ENCODE results near the gene SLC15A4. TPM values are rescaled to one million over a fixed set of nuclear protein-coding genes. Genes with fewer than 3 reads are reported as not detected.

The SLC15A4 gene
- total RNA-seq, 1 donor from 2014 or later: 35.0 TPM

DNA sequence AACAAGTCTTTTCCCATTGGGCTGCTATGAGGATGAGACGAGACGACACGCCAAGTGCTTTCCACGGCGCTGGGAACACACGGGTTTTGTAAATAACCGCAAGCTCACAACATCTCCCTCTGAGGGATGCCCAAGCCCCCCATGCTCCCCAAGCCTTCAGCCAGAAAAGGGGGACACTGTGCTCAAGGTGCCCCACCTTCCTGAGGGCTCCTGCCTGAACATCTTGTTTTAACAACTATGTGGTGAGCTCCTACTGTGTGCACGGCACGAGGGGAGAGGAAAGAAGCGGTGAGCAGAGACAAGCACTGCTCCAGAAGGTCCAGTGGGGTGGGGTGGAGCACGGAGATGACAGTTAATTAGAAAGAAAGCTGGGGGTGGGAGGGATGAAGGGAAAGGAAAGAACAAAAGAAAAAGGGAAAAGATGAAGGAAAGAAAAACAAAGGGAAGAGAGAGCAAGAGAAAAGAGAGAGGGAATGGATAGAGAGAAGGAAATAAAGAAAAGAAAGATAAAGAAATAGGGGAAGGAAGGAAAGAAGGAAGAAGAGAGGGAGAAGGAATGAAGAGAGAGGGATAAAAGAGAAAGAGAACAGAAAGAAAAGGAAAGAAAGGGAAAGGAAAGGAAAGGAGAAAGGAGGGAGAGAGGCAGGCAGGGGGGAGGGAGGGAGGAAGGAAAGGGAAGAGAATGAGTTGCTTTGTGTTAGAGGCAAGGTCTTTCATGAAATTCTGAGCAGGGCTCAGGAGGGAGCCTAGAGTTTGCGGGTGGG, 56.8 kb downstream of the SLC15A4 start:
- H3K4me3 ChIP-seq (ENCODE audit: low read length in 3 of 3): no peak overlapping the region
- no peaks in the 10 kb centered on the region for H3K36me3 ChIP-seq (ENCODE audit: control insufficient read depth in 3 of 3, insufficient read depth in 3 of 3, low read length in 3 of 3)
- no peaks in the 10 kb centered on the region for H3K9me3 ChIP-seq (ENCODE audit: control insufficient read depth in 3 of 3, low read length in 3 of 3)
- H3K4me1 ChIP-seq (ENCODE audit: control insufficient read depth in 3 of 3, insufficient read depth in 3 of 3, low read length in 3 of 3): no peaks in the 10 kb centered on the region
- no peak overlapping the region for H3K27ac ChIP-seq (ENCODE audit: low read depth, low read length)
- no peak overlapping the region for H3K9ac ChIP-seq (ENCODE audit: low read depth in 1 of 3, low read length in 3 of 3)
- H3K27me3 ChIP-seq (ENCODE audit: control insufficient read depth in 3 of 3, insufficient read depth in 3 of 3, low read length in 3 of 3): peaks cover 21 to 47% (median 41%) of the 10 kb centered on the region in 3 donors

DNA sequence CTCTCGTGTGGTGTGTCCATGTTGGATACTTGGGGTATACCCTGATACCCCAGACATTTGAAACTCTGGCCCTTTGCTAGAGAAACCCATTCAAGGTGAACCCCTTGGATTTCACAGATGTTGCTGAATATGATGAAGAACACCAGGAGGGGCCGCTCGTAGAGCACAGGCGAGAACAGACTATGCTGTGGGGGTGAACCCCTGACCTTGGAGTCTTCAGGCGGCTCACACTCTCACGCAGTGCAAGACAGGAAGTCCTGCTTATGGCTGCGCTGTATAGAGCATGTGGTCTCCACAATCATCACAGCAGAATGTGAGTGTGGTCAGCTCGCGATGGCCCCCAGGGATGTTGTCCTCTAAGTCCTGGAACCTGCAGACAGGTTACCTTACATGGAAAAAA, 60.4 kb downstream of the SLC15A4 start:
- peaks cover 21 to 48% (median 43%) of the 10 kb centered on the region in 3 donors for H3K27me3 ChIP-seq (ENCODE audit: control insufficient read depth in 3 of 3, insufficient read depth in 3 of 3, low read length in 3 of 3)
- no peak overlapping the region for H3K9ac ChIP-seq (ENCODE audit: low read depth in 1 of 3, low read length in 3 of 3)
- H3K27ac ChIP-seq (ENCODE audit: low read depth, low read length): no peak overlapping the region
- H3K9me3 ChIP-seq (ENCODE audit: control insufficient read depth in 3 of 3, low read length in 3 of 3): no peaks in the 10 kb centered on the region
- no peak overlapping the region for H3K4me3 ChIP-seq (ENCODE audit: low read length in 3 of 3)
- no peaks in the 10 kb centered on the region for H3K4me1 ChIP-seq (ENCODE audit: control insufficient read depth in 3 of 3, insufficient read depth in 3 of 3, low read length in 3 of 3)
- H3K36me3 ChIP-seq (ENCODE audit: control insufficient read depth in 3 of 3, insufficient read depth in 3 of 3, low read length in 3 of 3): no peaks in the 10 kb centered on the region

DNA sequence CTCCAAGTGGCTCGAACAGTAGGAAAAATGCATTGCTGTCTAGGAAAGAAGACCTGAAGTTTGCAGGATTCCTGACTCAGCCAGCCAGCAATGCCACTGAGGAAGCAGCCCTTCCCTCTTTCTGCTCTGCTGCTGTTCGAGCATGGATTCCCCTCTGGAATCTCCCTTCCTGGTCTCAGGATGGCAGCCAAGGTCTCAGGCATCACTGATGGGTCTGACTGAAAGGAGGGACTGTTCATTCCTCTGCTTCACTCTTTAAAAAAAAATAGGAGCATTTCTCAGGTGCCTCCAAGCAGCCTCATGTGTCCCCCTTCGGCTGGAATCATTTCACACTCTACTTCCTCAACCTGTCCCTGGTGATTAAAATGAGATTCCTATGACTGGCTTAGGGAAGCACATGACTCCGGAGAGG, 62.4 kb downstream of the SLC15A4 start:
- Histone ChIP-seq H3K27ac (ENCODE audit: low read depth, low read length) (no peak overlapping the region), H3K9ac (ENCODE audit: low read depth in 1 of 3, low read length in 3 of 3) (no peak overlapping the region), H3K36me3 (ENCODE audit: control insufficient read depth in 3 of 3, insufficient read depth in 3 of 3, low read length in 3 of 3) (no peaks in the 10 kb centered on the region), H3K4me3 (ENCODE audit: low read length in 3 of 3) (no peak overlapping the region), H3K9me3 (ENCODE audit: control insufficient read depth in 3 of 3, low read length in 3 of 3) (peaks cover 0 to 2% (median 0%) of the 10 kb centered on the region in 3 donors), H3K27me3 (ENCODE audit: control insufficient read depth in 3 of 3, insufficient read depth in 3 of 3, low read length in 3 of 3) (peaks cover 16 to 34% (median 30%) of the 10 kb centered on the region in 3 donors), H3K4me1 (ENCODE audit: control insufficient read depth in 3 of 3, insufficient read depth in 3 of 3, low read length in 3 of 3) (no peaks in the 10 kb centered on the region)

DNA sequence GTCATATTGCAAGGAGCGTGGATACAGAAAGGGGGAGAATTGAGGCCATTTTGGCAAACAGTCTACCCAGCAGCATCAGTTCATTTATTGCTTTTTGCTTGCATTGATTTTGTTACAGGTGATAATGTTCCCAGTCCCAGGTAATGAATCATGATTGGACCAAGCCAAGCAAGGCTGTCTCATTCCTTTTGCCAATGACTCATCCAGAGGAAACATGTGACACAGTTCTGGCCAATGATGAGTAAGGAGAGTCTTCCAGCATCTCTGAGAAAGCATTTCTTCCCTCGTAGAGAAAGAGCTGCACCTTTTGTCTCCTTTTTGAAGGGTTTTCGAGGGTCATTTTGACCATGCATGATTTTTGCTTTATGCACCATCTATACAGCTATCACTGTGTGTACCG, 68.2 kb downstream of the SLC15A4 start:
- H3K36me3 ChIP-seq (ENCODE audit: control insufficient read depth in 3 of 3, insufficient read depth in 3 of 3, low read length in 3 of 3): no peaks in the 10 kb centered on the region
- H3K9me3 ChIP-seq (ENCODE audit: control insufficient read depth in 3 of 3, low read length in 3 of 3): peaks cover 0 to 2% (median 0%) of the 10 kb centered on the region in 3 donors
- no peak overlapping the region for H3K9ac ChIP-seq (ENCODE audit: low read depth in 1 of 3, low read length in 3 of 3)
- no peaks in the 10 kb centered on the region for H3K4me1 ChIP-seq (ENCODE audit: control insufficient read depth in 3 of 3, insufficient read depth in 3 of 3, low read length in 3 of 3)
- H3K27me3 ChIP-seq (ENCODE audit: control insufficient read depth in 3 of 3, insufficient read depth in 3 of 3, low read length in 3 of 3): peaks cover 0 to 8% (median 0%) of the 10 kb centered on the region in 3 donors
- H3K27ac ChIP-seq (ENCODE audit: low read depth, low read length): no peak overlapping the region
- no peak overlapping the region for H3K4me3 ChIP-seq (ENCODE audit: low read length in 3 of 3)

DNA sequence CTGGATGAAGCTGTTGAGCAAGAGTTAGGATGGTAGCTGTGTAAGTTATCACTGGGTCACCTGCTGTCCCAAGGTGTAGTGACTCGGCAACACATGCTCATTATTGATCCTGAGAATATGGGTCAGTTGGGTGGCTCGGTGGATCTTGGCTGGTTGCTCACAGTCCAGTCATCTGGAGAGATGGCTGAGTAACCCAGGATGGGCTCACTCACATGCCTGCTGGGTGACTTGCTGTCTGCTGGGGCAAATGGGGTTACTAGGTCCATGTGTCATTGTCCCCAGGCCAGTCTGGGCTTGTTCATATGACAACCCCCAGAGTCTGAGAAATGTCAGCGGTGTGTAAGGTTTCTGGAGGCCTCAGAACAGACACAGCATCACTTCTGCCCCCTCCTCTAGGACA, 69.5 kb downstream of the SLC15A4 start:
- Histone ChIP-seq H3K27me3 (ENCODE audit: control insufficient read depth in 3 of 3, insufficient read depth in 3 of 3, low read length in 3 of 3) (no peaks in the 10 kb centered on the region), H3K27ac (ENCODE audit: low read depth, low read length) (no peak overlapping the region), H3K4me1 (ENCODE audit: control insufficient read depth in 3 of 3, insufficient read depth in 3 of 3, low read length in 3 of 3) (no peaks in the 10 kb centered on the region), H3K9ac (ENCODE audit: low read depth in 1 of 3, low read length in 3 of 3) (no peak overlapping the region), H3K36me3 (ENCODE audit: control insufficient read depth in 3 of 3, insufficient read depth in 3 of 3, low read length in 3 of 3) (no peaks in the 10 kb centered on the region), H3K9me3 (ENCODE audit: control insufficient read depth in 3 of 3, low read length in 3 of 3) (peaks cover 0 to 2% (median 0%) of the 10 kb centered on the region in 3 donors), H3K4me3 (ENCODE audit: low read length in 3 of 3) (no peak overlapping the region)

DNA sequence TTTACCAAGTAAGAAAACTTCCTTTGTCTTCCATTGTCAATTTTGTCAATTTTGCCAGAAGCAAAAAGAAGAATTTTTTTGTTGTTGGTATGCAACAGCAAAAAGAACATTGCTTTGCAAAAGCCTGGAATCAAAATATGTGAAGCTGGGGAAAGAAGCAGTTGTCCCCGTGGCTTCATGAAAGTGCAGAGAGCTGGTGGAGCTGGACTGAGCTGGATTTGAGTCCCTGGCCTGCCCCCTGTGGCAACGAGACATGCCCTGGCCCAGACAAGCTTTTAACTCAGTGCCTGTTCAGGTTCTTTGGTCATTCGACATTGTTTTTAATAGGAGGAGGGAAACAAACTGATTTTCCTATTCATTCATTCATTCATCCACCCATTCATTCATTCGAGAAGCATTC, 70.3 kb downstream of the SLC15A4 start:
- H3K27me3 ChIP-seq (ENCODE audit: control insufficient read depth in 3 of 3, insufficient read depth in 3 of 3, low read length in 3 of 3): no peaks in the 10 kb centered on the region
- H3K9ac ChIP-seq (ENCODE audit: low read depth in 1 of 3, low read length in 3 of 3): no peak overlapping the region
- no peak overlapping the region for H3K27ac ChIP-seq (ENCODE audit: low read depth, low read length)
- no peaks in the 10 kb centered on the region for H3K36me3 ChIP-seq (ENCODE audit: control insufficient read depth in 3 of 3, insufficient read depth in 3 of 3, low read length in 3 of 3)
- peaks cover 0 to 2% (median 0%) of the 10 kb centered on the region in 3 donors for H3K9me3 ChIP-seq (ENCODE audit: control insufficient read depth in 3 of 3, low read length in 3 of 3)
- no peak overlapping the region for H3K4me3 ChIP-seq (ENCODE audit: low read length in 3 of 3)
- no peaks in the 10 kb centered on the region for H3K4me1 ChIP-seq (ENCODE audit: control insufficient read depth in 3 of 3, insufficient read depth in 3 of 3, low read length in 3 of 3)

DNA sequence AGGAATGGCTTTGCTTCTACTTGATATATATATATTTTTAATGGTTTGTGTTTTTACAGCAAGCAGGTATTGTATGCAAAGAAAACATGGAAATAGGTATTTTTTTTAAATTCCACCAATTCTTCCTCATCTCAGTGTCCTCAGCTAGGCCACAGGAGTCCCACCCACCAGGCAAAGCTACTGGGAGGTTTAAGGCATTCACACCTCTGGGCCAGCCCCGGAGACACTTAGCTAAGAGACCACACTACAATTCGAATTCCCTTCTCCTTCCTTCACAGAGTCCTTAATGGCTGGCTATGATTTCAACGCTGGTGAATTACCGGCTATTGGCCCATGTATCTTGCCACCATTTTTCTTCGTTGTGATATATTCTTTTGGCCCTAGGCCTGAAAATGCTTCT, 71.4 kb downstream of the SLC15A4 start:
- no peaks in the 10 kb centered on the region for H3K4me1 ChIP-seq (ENCODE audit: control insufficient read depth in 3 of 3, insufficient read depth in 3 of 3, low read length in 3 of 3)
- H3K4me3 ChIP-seq (ENCODE audit: low read length in 3 of 3): no peak overlapping the region
- no peak overlapping the region for H3K27ac ChIP-seq (ENCODE audit: low read depth, low read length)
- no peaks in the 10 kb centered on the region for H3K27me3 ChIP-seq (ENCODE audit: control insufficient read depth in 3 of 3, insufficient read depth in 3 of 3, low read length in 3 of 3)
- H3K36me3 ChIP-seq (ENCODE audit: control insufficient read depth in 3 of 3, insufficient read depth in 3 of 3, low read length in 3 of 3): no peaks in the 10 kb centered on the region
- peaks cover 0 to 2% (median 0%) of the 10 kb centered on the region in 3 donors for H3K9me3 ChIP-seq (ENCODE audit: control insufficient read depth in 3 of 3, low read length in 3 of 3)
- no peak overlapping the region for H3K9ac ChIP-seq (ENCODE audit: low read depth in 1 of 3, low read length in 3 of 3)

DNA sequence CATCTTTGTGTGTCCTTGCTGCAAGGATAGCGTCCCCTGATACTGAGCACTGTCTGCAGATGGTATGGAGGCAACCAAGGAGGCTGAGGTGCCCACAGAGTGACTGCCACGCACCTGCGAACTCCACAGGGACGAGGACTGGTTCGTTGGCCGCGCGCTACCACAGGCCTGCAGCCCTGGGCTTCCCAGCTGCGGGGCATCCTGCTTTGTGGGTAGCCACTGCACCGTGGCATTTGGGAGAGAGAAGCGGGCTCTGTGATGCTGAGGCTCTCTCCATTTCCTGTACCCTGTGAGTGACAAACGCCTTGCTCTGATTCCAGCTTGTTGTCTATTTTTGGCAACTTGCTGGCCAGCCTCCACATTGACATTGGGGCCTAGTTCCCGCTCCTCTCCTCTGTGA, 76.3 kb downstream of the SLC15A4 start:
- Histone ChIP-seq H3K4me3 (ENCODE audit: low read length in 3 of 3) (no peak overlapping the region), H3K36me3 (ENCODE audit: control insufficient read depth in 3 of 3, insufficient read depth in 3 of 3, low read length in 3 of 3) (no peaks in the 10 kb centered on the region), H3K27me3 (ENCODE audit: control insufficient read depth in 3 of 3, insufficient read depth in 3 of 3, low read length in 3 of 3) (peaks cover 0 to 9% (median 0%) of the 10 kb centered on the region in 3 donors), H3K9ac (ENCODE audit: low read depth in 1 of 3, low read length in 3 of 3) (no peak overlapping the region), H3K4me1 (ENCODE audit: control insufficient read depth in 3 of 3, insufficient read depth in 3 of 3, low read length in 3 of 3) (no peaks in the 10 kb centered on the region), H3K9me3 (ENCODE audit: control insufficient read depth in 3 of 3, low read length in 3 of 3) (no peaks in the 10 kb centered on the region), H3K27ac (ENCODE audit: low read depth, low read length) (no peak overlapping the region)

DNA sequence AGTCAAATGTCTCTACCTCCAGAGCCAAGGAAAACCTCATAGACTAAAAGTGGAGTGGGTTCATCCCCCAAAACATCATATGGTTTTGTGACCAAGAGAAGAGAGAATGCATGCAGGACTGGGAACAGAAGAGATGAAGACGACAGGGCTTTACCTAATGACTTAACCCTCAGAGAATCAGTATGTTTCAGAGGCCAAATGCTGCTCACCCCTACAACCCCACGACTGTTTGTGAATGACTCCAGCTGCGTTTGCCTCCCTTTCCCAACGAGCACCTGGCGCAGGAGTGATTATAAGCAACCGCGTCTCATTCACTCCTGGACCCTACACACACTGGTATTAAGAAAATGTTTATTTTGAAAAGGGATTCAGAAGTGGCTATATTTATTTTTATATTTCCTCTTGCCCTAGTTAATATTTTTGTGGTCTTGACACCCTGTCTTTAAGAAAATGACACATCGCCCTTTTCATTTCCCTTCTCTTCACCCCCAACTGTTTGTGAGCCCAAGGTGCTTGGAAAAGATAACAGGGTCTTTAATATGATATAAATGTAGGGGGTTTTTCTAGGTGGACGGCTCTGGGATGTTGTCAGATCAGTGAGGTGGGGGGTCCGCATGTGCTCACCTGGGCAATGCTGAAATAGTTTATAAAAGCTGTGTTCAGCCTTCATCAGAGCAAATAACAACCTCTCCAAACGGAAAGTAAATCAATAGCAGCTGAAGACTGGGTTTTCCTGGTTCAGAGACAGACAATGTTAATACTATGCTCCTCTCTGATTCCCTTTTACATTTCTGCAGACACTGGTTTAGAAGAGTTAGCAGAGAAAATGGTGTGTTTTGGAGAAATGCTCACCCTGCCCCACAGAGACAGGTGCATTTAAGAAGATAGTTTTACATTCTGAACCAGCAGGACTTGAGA, 77.7 kb downstream of the SLC15A4 start:
- H3K27me3 ChIP-seq (ENCODE audit: control insufficient read depth in 3 of 3, insufficient read depth in 3 of 3, low read length in 3 of 3): peaks cover 0 to 10% (median 0%) of the 10 kb centered on the region in 3 donors
- H3K4me1 ChIP-seq (ENCODE audit: control insufficient read depth in 3 of 3, insufficient read depth in 3 of 3, low read length in 3 of 3): no peaks in the 10 kb centered on the region
- H3K9me3 ChIP-seq (ENCODE audit: control insufficient read depth in 3 of 3, low read length in 3 of 3): no peaks in the 10 kb centered on the region
- H3K4me3 ChIP-seq (ENCODE audit: low read length in 3 of 3): no peak overlapping the region
- no peaks in the 10 kb centered on the region for H3K36me3 ChIP-seq (ENCODE audit: control insufficient read depth in 3 of 3, insufficient read depth in 3 of 3, low read length in 3 of 3)
- H3K9ac ChIP-seq (ENCODE audit: low read depth in 1 of 3, low read length in 3 of 3): no peak overlapping the region
- no peak overlapping the region for H3K27ac ChIP-seq (ENCODE audit: low read depth, low read length)

DNA sequence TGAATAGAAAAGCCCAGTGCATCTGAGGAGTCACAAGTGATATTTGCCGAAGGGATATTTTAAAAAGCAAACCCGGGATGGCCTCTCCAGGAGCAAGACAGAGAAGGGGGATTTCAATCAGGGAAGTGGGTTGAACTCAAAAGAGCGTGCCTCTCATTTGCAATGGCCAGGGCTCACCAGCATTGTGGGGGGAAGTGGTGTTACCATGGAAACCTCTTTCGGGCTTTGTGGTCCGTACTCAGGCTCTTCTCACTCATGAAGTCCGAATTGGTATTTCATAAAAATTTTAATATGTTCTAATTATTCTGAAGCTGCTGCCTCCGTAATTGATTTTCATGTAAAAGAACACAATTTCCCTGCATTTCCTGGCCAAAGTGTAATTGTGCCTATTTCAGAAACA, 79.8 kb downstream of the SLC15A4 start:
- Histone ChIP-seq H3K4me1 (ENCODE audit: control insufficient read depth in 3 of 3, insufficient read depth in 3 of 3, low read length in 3 of 3) (no peaks in the 10 kb centered on the region), H3K36me3 (ENCODE audit: control insufficient read depth in 3 of 3, insufficient read depth in 3 of 3, low read length in 3 of 3) (no peaks in the 10 kb centered on the region), H3K27me3 (ENCODE audit: control insufficient read depth in 3 of 3, insufficient read depth in 3 of 3, low read length in 3 of 3) (peaks cover 0 to 10% (median 0%) of the 10 kb centered on the region in 3 donors), H3K4me3 (ENCODE audit: low read length in 3 of 3) (no peak overlapping the region), H3K27ac (ENCODE audit: low read depth, low read length) (no peak overlapping the region), H3K9me3 (ENCODE audit: control insufficient read depth in 3 of 3, low read length in 3 of 3) (no peaks in the 10 kb centered on the region), H3K9ac (ENCODE audit: low read depth in 1 of 3, low read length in 3 of 3) (no peak overlapping the region)
